SK-N-SH (cell line): ENCODE data around the gene HRH2. TPM values are rescaled to one million over a fixed set of nuclear protein-coding genes. Genes with fewer than 3 reads are reported as not detected.

Source experiments
- CTCF ChIA-PET: fragments of 300-600, 350-600 bp; formaldehyde crosslinking; extraction: SDS; loops from one replicate; lab custom pipeline; 2021; lab: Yijun Ruan, JAX
- POLR2A ChIA-PET: fragments of 350-600 bp; sonication (Branson Sonifier 250); formaldehyde crosslinking; extraction: SDS; loops from one replicate; lab custom pipeline; 2020; ENCODE audit warnings: antibody characterized with exemption, inconsistent platforms; lab: Yijun Ruan, JAX
- DNase-seq: peaks from one replicate; pipeline ENCODE4 v3.0.0; 2012
- H2AFZ ChIP-seq: fragments of 200-600 bp; sonication (generic); 2 replicates; pipeline ENCODE4 v1.8.1; 2016; ENCODE audit warnings: antibody characterized with exemption, mild to moderate bottlenecking, low read depth
- H3F3A ChIP-seq: fragments of 200-600 bp; sonication (generic); replicated peaks from 2 replicates; pipeline ENCODE3; 2016; ENCODE audit warnings: antibody characterized with exemption, mild to moderate bottlenecking; ENCODE audit not compliant: insufficient read depth
- H3K27ac ChIP-seq, 2 experiments: fragments of 200-500 bp in 1 of 2; fragments of 200-600 bp in 1 of 2; sonication (Bioruptor generic) in 1 of 2; sonication (generic), shearing (Covaris generic) in 1 of 2; 2 replicates each; pipeline versions ENCODE4 v1.5.1 to v1.6.1; 2014 to 2016; ENCODE audit warnings: low read depth in 2 of 2, inconsistent platforms in 1 of 2, low read length in 1 of 2, mild to moderate bottlenecking in 1 of 2, mixed read lengths in 1 of 2
- H3K27me3 ChIP-seq: fragments of 200-600 bp; sonication (generic), shearing (Covaris generic); 2 replicates; pipeline ENCODE4 v1.6.1; 2016; ENCODE audit warnings: mixed run types; ENCODE audit not compliant: insufficient read depth
- H3K36me3 ChIP-seq, 2 experiments: fragments of 200-500 bp in 1 of 2; fragments of 200-600 bp in 1 of 2; sonication (Bioruptor generic) in 1 of 2; sonication (generic) in 1 of 2; replicated peaks in 1 of 2; 2 replicates each; pipeline versions ENCODE3 to v1.5.1; 2014 to 2016; ENCODE audit warnings: low read length in 1 of 2, mild to moderate bottlenecking in 1 of 2; ENCODE audit not compliant: insufficient read depth in 2 of 2, control insufficient read depth in 1 of 2
- H3K4me1 ChIP-seq, 2 experiments: fragments of 200-500 bp in 1 of 2; fragments of 200-600 bp in 1 of 2; sonication (Bioruptor generic) in 1 of 2; sonication (generic), shearing (Covaris generic) in 1 of 2; 2 replicates each; pipeline versions ENCODE4 v1.5.1 to v1.6.1; 2014 to 2016; ENCODE audit warnings: low read depth in 1 of 2, low read length in 1 of 2, mixed run types in 1 of 2; ENCODE audit not compliant: insufficient read depth in 2 of 2, control insufficient read depth in 1 of 2
- H3K4me2 ChIP-seq: fragments of 200-600 bp; sonication (generic), shearing (Covaris generic); 2 replicates; pipeline ENCODE4 v1.6.1; 2017; ENCODE audit warnings: mixed run types
- H3K4me3 ChIP-seq, 2 experiments: fragments of 200-500 bp in 1 of 2; fragments of 200-600 bp in 1 of 2; sonication (Bioruptor generic) in 1 of 2; sonication (generic), shearing (Covaris generic) in 1 of 2; 2 replicates each; pipeline versions ENCODE4 v1.5.1 to v1.8.1; 2014 to 2016; ENCODE audit warnings: low read depth in 2 of 2, inconsistent platforms in 1 of 2, low read length in 1 of 2, mild to moderate bottlenecking in 1 of 2, mixed read lengths in 1 of 2, moderate library complexity in 1 of 2
- H3K79me2 ChIP-seq: fragments of 200-600 bp; sonication (generic); 2 replicates; pipeline ENCODE4 v1.8.1; 2017; ENCODE audit warnings: mild to moderate bottlenecking; ENCODE audit not compliant: insufficient read depth
- H3K9ac ChIP-seq: fragments of 200-600 bp; sonication (generic); 2 replicates; pipeline ENCODE4 v1.6.1; 2017; ENCODE audit warnings: mixed run types
- H3K9me2 ChIP-seq: fragments of 200-600 bp; sonication (generic); 2 replicates; pipeline ENCODE4 v1.6.1; 2017; ENCODE audit warnings: mixed run types
- H3K9me3 ChIP-seq: fragments of 200-600 bp; sonication (generic); 2 replicates; pipeline ENCODE4 v1.6.1; 2017; ENCODE audit warnings: mixed run types, mild to moderate bottlenecking, moderate library complexity
- H4K20me1 ChIP-seq: fragments of 200-600 bp; sonication (generic); 2 replicates; pipeline ENCODE4 v1.6.1; 2017; ENCODE audit warnings: mild to moderate bottlenecking, mixed run types; ENCODE audit not compliant: insufficient read depth
- ELF1 ChIP-seq: IDR thresholded peaks from 2 replicates; pipeline ENCODE4 v1.4.0; 2012
- GATA2 ChIP-seq: sonication (generic); formaldehyde crosslinking; IDR thresholded peaks from 2 replicates; pipeline ENCODE4 v1.5.0; 2020; ENCODE audit warnings: mild to moderate bottlenecking, missing genetic modification reagents
- MXI1 ChIP-seq: IDR thresholded peaks from 2 replicates; pipeline ENCODE4 v1.6.1; 2012; ENCODE audit warnings: mild to moderate bottlenecking, low read depth, low read length, improper control_type of control experiment
- POLR2AphosphoS5 ChIP-seq: IDR thresholded peaks from 2 replicates; pipeline ENCODE4 v1.6.1; 2012; ENCODE audit warnings: low read depth, low read length
- RAD21 ChIP-seq: IDR thresholded peaks from 2 replicates; pipeline ENCODE4 v1.6.1; 2012; ENCODE audit warnings: mild to moderate bottlenecking, low read length
- TCF12 ChIP-seq: IDR thresholded peaks from 2 replicates; pipeline ENCODE4 v1.4.0; 2012
- WGBS: methylation state at CpG from one replicate; pipeline ENCODE4 v1.1.6; 2017; ENCODE audit warnings: low lambda C conversion rate; 5-methylcytosine and 5-hydroxymethylcytosine counted together
- polyA plus RNA-seq, 3 experiments: library from polyadenylated mRNA; depleted of rRNA; stranded (reverse); fragments of >200 nt; gene quantifications; 2 replicates each; pipeline ENCODE4 v1.2.3, GENCODE V29; 2012
- TF ChIP-seq, protein P1 (sequence below): IDR thresholded peaks from 2 replicates; pipeline ENCODE4; 2012
- TF ChIP-seq, protein P2 (sequence below): fragments of 150-350 bp; IDR thresholded peaks from 2 replicates; pipeline ENCODE4 v1.6.1; 2017; ENCODE audit warnings: antibody characterized with exemption, low read length, low read depth, borderline replicate concordance
- TF ChIP-seq, protein P3 (sequence below): IDR thresholded peaks from 2 replicates; pipeline ENCODE4 v1.6.1; 2012; ENCODE audit warnings: mild to moderate bottlenecking, low read depth, low read length, moderate library complexity
- TF ChIP-seq, protein P4 (sequence below): IDR thresholded peaks from 2 replicates; pipeline ENCODE4 v1.4.0; 2012; ENCODE audit warnings: low read depth, borderline replicate concordance

HRH2 gene
- polyA plus RNA-seq, 1 of the 3 experiments (the other 2 are of a cell fraction): 0.08 TPM

DNA sequence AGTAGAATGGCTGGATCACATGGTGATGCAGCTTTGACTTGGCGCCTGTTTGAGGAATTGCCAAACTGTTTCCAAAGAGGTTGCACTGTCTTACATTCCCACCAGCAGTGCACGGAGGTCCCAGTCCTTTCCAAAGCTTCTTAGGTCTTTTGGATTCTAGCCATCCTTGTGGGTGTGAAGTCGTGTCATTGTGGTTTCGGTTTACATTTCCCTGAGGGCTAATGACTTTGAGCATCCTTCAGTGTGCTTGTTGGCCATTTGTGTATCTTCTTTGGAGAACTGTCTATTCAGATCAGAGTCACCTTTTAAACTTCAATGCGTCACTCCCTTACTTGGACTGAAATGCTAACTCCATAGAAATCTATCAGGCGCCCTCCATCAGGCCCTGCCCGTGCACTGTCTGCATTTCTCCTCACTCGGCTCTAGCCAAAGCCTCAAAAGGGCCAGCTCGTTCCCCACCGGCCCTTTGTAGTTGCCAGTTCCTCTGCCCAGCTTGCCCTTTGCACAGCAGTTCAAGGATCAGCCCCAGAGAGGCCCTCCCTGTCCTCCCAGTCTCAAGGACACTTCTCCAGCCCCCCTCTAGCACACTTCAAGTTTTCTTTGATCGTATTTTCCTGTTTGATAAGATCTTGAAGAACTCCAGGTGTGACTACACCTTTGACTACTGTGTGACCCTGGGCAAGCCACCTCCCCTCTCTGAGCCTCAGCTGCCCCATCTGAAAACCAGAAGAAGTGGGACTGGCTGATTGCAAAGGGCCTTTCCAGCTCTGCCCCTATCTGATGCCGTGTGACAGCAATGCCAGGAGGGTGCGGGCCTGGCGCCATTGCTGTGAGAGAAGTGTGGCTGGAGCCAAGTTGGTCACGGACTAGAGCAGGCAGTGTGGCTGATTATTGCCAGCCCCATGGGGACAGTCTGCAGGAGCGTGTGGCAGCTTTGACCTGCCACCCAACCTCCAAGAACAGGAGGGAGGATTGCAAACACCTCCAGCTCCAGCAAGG lies 5.6 kb downstream of the HRH2 start:
- Histone ChIP-seq H3K9me2 (no peaks in the 10 kb centered on the region), H3K4me2 (no peak overlapping the region), H3K4me3 (no peak overlapping the region), H3K27me3 (no peaks in the 10 kb centered on the region; the same call in 1 of the 2 replicates), H3K36me3 (no peaks in the 10 kb centered on the region), H3K9ac (no peak overlapping the region), H2AFZ (no peak overlapping the region), H3K4me1 (no peaks in the 10 kb centered on the region; a peak in 1 of 4 replicates), H4K20me1 (no peaks in the 10 kb centered on the region), H3K9me3 (no peaks in the 10 kb centered on the region), H3K27ac (no peak overlapping the region), H3K79me2 (no peaks in the 10 kb centered on the region), H3F3A (no peaks in the 10 kb centered on the region)
- POLR2A ChIA-PET: no interaction called here
- TF ChIP-seq, protein P1, sequence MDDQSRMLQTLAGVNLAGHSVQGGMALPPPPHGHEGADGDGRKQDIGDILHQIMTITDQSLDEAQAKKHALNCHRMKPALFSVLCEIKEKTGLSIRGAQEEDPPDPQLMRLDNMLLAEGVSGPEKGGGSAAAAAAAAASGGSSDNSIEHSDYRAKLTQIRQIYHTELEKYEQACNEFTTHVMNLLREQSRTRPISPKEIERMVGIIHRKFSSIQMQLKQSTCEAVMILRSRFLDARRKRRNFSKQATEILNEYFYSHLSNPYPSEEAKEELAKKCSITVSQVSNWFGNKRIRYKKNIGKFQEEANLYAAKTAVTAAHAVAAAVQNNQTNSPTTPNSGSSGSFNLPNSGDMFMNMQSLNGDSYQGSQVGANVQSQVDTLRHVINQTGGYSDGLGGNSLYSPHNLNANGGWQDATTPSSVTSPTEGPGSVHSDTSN: no peak
- no peak for TF ChIP-seq ELF1
- no peak for TF ChIP-seq MXI1
- no peak for TF ChIP-seq GATA2 (CRISPR knock-in tag)
- TF ChIP-seq, protein P2, sequence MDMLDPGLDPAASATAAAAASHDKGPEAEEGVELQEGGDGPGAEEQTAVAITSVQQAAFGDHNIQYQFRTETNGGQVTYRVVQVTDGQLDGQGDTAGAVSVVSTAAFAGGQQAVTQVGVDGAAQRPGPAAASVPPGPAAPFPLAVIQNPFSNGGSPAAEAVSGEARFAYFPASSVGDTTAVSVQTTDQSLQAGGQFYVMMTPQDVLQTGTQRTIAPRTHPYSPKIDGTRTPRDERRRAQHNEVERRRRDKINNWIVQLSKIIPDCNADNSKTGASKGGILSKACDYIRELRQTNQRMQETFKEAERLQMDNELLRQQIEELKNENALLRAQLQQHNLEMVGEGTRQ: no peak
- TF ChIP-seq, protein P3, sequence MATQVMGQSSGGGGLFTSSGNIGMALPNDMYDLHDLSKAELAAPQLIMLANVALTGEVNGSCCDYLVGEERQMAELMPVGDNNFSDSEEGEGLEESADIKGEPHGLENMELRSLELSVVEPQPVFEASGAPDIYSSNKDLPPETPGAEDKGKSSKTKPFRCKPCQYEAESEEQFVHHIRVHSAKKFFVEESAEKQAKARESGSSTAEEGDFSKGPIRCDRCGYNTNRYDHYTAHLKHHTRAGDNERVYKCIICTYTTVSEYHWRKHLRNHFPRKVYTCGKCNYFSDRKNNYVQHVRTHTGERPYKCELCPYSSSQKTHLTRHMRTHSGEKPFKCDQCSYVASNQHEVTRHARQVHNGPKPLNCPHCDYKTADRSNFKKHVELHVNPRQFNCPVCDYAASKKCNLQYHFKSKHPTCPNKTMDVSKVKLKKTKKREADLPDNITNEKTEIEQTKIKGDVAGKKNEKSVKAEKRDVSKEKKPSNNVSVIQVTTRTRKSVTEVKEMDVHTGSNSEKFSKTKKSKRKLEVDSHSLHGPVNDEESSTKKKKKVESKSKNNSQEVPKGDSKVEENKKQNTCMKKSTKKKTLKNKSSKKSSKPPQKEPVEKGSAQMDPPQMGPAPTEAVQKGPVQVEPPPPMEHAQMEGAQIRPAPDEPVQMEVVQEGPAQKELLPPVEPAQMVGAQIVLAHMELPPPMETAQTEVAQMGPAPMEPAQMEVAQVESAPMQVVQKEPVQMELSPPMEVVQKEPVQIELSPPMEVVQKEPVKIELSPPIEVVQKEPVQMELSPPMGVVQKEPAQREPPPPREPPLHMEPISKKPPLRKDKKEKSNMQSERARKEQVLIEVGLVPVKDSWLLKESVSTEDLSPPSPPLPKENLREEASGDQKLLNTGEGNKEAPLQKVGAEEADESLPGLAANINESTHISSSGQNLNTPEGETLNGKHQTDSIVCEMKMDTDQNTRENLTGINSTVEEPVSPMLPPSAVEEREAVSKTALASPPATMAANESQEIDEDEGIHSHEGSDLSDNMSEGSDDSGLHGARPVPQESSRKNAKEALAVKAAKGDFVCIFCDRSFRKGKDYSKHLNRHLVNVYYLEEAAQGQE: no peak
- no peak for TF ChIP-seq RAD21
- TF ChIP-seq POLR2AphosphoS5: no peak
- no peak for TF ChIP-seq TCF12
- TF ChIP-seq, protein P4, sequence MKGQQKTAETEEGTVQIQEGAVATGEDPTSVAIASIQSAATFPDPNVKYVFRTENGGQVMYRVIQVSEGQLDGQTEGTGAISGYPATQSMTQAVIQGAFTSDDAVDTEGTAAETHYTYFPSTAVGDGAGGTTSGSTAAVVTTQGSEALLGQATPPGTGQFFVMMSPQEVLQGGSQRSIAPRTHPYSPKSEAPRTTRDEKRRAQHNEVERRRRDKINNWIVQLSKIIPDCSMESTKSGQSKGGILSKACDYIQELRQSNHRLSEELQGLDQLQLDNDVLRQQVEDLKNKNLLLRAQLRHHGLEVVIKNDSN: no peak
- DNase-seq: no peak
- CTCF ChIA-PET: interaction anchor here (1.0 kb wide), 1 partner anchor 130 kb away, joined by 4 read pairs; no protein-coding TSS in a partner anchor
- WGBS: 23% methylated on average over 11 of the region's 16 CpGs
